DMS79 (cell line): Measurements from ENCODE around the gene PWWP2B.

Experiments used
- DNase-seq: peaks from one replicate; lab custom pipeline; 2025; lab: John Stamatoyannopoulos, UW

Gene PWWP2B

GRCh38 chr10:132419538-132420468 is 22.8 kb downstream of the PWWP2B start:
- DNase-seq = no peak

- no peak for DNase-seq
Observed at GRCh38 chr10:132420469-132420980, 23.5 kb downstream of the PWWP2B start.

- DNase-seq = no peak
Observed at GRCh38 chr10:132420981-132421846, 24.2 kb downstream of the PWWP2B start.

- DNase-seq = no peak
Observed at GRCh38 chr10:132421847-132422751, 25.1 kb downstream of the PWWP2B start.

- DNase-seq = no peak
Observed at GRCh38 chr10:132422903-132423825, 26.2 kb downstream of the PWWP2B start.

GRCh38 chr10:132423966-132424861 is 27.2 kb downstream of the PWWP2B start:
- peak; percentile 59 for DNase-seq

GRCh38 chr10:132425029-132425756 is 28.2 kb downstream of the PWWP2B start:
- DNase-seq = no peak

- DNase-seq = no peak
Observed at GRCh38 chr10:132425757-132426155, 28.8 kb downstream of the PWWP2B start.

GRCh38 chr10:132427006-132427771 is 30.2 kb downstream of the PWWP2B start:
- no peak for DNase-seq

GRCh38 chr10:132427939-132428367 is 31.0 kb downstream of the PWWP2B start:
- no peak for DNase-seq

GRCh38 chr10:132428486-132428995 is 31.5 kb downstream of the PWWP2B start:
- DNase-seq = no peak

- peak; percentile 65 for DNase-seq
Observed at GRCh38 chr10:132429281-132430230, 32.6 kb downstream of the PWWP2B start.

- no peak for DNase-seq
Observed at GRCh38 chr10:132430231-132430743, 33.3 kb downstream of the PWWP2B start.

- DNase-seq = no peak
Observed at GRCh38 chr10:132430861-132431271, 33.9 kb downstream of the PWWP2B start.

GRCh38 chr10:132431537-132432175 is 34.7 kb downstream of the PWWP2B start:
- DNase-seq = no peak

- no peak for DNase-seq
Observed at GRCh38 chr10:132432176-132432540, 35.2 kb downstream of the PWWP2B start.
